Activated T-helper 1 cell treated with Interleukin-2 at 50 U/mL for 16 hours (primary cell): ENCODE results near the gene CDKN2B-AS1.
"Not testable (repeated sequence)": the region's sequence is repeated elsewhere in the genome, so short reads cannot be mapped to it uniquely, and the experiment has no call there.

Source experiments
- DNase-seq: peaks from one replicate; pipeline ENCODE4 v3.0.0-alpha.2; 2020; ENCODE audit warnings: low read depth

The CDKN2B-AS1 gene

DNA sequence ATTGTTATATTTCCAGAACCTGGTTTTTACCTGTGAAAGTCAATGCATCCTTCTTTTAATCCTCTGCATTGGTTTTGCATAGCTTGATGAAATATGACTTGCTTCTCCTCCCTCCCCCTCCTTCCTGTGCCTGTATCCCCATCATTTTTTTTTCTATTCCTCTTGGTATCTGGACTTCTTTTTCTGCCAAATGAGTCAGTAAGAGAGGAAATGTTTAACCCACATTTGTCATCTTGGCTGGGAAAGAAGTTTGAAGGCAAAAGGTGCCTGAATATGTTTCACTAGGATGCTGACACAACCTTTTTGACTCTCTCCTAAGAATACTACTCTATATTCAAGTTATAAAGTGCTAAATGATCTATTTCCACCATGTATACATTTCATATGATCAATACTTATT is 50.0 kb downstream of the CDKN2B-AS1 start:
- DNase-seq: no peak

DNA sequence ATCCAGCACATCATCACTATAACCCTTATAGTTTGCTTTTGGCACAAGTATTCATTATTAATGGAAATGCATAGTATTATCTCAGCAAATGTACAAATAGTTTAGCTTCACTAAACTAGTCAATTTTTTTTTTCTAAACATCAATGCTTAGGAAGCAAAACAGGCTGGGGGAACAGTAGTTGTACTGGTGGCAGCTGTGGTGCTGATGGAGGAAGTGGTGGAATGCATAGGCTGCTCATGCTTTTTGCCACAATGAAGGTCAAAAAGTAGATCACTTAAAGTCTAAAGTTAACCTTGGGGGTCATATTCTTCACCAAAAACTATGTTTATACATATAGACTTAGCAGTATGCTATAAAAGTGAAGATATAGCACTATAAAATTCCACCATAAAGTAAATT is 50.8 kb downstream of the CDKN2B-AS1 start:
- DNase-seq: no peak

DNA sequence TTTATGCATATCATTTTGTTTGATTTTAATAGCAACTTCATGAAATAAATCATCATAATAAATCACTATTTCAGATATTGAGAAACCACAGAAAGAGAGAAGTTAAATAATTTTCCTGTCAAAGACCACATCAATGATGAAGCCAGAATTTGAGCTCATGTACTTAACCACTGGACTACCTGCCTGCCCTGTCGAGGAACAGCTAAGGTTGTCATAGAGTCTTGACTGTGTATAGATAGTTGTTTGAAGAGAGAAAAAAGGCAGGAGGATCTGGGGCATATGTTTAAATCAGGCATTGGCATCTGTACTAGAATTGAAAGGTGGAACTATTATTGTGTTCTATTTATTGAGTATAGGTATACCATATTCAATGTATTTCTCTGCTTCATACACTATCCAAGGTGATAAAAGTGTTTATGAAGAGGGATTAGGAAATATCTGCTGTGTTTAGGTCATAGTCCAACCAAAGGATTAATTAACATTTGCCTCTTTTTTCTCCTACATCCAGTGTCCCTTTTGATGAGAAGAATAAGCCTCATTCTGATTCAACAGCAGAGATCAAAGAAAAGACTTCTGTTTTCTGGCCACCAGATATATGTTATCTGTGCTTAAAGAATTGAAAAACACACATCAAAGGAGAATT is 51.8 kb downstream of the CDKN2B-AS1 start:
- no peak for DNase-seq

DNA sequence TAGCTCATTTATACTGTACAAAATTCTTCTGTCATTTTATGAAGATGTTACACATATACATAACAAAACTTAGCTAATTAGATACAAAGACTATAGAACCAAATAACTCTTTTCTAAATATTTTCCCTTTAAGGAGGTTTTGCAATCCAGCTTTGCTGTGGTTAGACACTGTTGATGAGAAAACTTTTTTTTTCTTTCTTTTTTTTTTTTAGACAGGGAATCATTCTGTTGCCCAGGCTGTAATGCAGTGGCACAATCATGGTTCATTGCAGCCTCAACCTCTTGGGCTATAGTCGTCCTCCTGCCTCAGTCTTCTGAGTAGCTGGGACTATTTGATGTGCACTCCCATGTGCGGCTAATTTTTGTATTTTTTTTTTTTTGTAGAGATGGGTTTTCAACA is 53.0 kb downstream of the CDKN2B-AS1 start:
- DNase-seq: no peak

DNA sequence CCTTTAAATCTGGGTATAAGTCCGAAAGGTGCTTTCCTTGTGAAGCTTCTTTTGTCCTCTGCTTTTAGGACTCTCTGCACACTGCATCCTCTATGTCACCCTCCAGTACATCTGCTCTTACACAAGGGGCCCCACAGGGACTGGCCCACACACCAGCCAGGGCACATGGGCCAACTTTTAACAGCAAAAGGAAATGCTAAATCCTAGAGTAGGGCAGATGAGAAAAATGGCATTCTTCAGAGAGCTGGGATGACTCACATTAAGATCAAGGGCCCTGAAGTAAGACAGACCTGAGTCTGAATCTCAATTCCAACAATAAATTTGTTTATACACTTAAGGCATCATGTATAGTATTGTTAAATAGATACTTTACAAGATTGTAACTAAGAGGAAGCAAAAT is 54.8 kb downstream of the CDKN2B-AS1 start:
- no peak for DNase-seq

DNA sequence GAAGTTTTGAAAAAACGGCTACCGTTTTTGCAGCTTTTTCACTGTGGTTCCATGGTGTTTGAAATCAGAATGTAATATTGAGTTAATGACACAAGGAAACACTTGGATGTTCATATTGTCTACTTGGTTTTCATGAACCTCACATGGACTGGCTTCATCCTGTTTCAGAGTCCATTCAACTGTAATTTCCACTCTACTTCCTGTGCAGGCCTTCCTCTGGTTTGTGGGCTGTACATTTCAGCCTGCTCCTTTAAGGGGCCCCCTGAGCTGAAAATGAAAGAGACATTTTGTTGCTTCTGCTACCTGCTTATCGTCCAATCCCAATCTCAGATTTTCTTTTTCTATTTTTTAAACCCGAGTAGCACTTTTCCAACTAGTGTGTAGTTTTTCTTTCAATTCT is 56.3 kb downstream of the CDKN2B-AS1 start:
- DNase-seq: no peak

DNA sequence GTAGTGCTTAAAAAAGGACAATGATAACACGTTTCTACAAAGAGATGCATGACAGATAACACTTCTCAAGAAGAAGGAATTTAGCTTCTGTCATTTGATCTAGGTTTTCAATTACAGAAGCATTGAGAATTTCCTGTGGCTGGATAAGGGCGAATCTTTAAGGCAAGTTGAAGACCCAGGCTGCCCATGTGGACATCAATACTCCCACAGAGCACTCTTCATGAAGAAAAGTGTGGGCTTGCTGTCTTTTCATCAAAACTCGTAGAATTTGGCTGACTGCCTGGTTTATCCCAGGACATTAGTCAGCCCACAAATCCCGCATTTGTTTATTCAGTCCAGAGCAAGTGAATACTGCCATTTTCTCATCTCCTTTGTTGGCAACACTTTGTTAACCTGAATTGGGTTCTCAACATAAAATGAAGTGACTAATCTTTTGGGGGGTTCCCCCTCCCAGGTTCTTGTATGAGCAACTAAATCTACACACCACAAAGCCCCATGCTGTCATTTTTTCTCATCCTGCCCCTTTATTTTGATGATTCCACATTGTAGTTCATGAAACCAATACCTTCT is 57.9 kb downstream of the CDKN2B-AS1 start:
- DNase-seq: no peak

DNA sequence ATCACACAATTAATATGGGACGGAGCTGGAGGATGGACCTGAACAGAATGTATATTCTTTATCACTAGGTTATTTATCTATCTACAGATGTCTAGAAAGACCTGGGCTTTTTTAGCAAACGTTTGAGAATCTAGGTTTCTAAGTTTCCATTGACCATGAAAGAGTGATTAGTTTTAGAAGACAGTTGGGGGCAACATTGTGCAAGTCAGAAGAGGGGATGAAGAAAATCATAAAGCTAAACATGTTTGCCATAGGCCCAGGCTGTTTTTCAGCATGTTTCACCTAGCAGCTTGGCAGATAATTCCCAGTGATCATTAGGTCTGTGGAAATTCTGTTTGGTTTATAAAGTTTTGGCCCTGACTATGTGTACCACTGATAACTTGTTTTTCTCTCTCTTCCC is 58.6 kb downstream of the CDKN2B-AS1 start:
- DNase-seq: no peak

DNA sequence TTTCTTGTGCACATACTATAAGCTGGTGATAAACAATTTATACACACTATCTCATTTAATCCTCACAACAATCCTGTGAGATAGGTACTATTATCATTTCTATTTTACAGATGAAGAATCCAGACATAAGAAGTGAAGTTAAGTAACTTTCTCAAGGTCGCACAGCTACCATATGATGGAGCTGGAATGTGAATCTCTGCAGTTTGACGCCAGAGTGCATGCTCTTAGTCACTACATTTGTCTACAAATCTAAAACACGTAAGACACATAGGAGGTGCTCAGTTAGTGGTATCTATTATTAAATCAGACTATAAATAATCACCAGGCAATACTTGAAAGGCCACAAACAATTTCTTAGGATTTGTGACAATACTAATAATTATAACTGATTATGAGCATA is 59.5 kb downstream of the CDKN2B-AS1 start:
- DNase-seq: no peak

DNA sequence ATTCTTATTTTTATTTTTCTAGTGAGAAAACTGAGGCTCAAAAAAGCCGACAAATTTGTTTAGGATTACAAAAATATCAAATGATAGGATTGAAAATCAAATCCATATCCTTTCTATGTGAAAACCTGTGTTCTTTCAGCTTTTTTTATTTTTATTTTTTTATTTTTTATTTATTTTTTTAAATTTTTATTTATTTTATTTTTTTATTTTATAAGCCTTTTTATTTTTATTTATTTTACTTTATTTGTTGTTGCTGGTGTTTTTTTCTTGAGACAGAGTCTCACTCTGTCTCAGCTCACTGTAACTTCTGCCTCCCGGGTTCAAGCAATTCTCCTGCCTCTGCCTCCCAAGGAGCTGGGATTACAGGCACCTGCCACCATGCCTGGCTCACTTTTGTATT is 59.9 kb downstream of the CDKN2B-AS1 start:
- no peak for DNase-seq

DNA sequence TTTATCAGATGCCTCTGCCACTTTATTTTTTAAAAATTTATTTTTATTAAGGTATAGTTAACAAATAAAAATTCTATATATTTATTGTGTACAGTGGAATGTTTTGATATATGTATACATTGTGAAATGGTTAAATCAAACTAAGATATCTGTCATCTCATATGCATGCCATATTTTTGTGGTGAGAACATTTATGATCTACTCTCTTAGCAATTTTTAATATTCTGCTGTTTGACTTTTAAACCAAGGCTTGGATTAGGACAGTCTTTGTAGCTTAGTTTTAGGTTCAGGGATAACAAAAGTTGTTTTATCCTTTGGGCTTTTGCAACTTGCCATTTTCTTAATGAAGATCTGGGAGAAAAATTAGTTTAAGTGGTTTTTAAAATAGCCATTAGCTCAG is 60.5 kb downstream of the CDKN2B-AS1 start:
- DNase-seq: no peak

DNA sequence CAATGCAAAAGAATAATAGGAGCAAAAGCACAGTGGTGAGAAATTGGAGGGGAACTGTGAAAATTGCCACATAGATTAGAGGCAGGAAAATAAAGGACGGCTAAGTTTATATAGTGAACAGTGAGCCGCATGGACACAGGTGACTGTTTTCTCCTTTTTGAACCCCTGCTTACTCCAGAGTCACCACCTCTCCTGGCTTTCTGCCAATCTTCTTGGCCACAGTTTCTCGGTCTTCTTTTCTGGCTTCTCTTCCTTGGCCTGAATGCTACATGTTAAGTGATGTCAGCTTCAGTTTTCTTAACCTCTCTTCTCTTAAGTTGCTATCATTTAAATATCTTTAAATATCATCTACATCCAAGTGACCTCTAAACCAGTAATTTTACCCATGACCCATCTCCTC is 61.8 kb downstream of the CDKN2B-AS1 start:
- no peak for DNase-seq

DNA sequence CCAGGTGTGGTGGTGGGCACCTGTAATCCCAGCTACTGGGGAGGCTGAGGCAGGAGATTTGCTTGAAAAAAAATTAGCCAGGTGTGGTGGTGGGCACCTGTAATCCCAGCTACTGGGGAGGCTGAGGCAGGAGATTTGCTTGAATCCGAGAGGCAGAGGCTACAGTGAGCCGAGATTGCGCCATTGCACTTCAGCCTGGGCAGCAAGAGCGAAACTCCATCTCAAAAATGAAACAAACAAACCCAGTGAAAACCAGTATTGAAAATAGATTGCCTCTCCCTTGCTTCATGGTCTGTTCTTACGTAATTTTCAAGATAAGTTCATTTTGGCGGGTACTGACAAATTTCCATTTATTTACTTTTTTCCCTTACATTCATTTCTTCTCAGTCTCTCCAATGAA is 63.4 kb downstream of the CDKN2B-AS1 start:
- not testable (repeated sequence) for DNase-seq

DNA sequence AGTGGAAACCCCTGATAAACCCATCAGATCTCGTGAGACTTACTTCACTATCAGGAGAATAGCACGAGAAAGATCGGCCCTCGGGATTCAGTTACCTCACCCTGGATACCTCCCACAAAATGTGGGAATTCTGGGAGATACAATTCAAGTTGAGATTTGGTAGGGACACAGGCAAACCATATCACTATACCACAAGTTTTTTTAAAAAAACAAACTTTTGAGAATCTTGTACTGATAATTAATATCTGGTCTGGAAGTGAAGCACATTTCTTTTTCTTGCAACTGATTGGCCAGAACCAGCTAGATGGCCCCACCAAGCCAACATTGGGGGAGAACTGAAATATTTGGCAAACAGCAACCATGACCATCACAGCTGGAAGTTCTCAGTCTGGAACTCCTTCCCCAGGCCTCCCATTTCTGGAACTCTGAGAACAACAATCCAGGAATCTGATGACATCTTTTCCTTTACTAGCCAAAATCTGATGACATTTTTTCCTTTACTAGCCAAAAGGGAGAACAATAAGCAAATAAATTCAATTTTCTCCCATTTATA is 66.3 kb downstream of the CDKN2B-AS1 start:
- no peak for DNase-seq

DNA sequence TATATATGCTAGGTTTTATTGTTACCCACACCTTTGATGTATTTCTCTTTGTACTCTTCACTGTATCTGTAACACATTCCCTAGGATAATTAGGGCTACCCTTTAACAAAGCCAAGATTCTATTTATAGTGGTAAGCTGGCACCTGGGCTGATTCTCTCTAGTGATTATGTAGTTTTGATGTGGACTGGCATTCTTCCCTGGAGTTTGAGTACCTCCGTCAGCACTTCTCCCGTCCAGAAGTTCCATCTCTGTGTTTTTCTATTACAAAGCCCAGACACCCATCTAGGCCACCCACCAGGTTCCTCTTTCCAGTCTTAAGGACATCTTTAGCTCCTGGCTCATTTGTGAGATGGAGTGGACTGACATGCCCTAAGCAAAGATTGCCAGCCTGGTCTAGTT is 70.4 kb downstream of the CDKN2B-AS1 start:
- DNase-seq: no peak

DNA sequence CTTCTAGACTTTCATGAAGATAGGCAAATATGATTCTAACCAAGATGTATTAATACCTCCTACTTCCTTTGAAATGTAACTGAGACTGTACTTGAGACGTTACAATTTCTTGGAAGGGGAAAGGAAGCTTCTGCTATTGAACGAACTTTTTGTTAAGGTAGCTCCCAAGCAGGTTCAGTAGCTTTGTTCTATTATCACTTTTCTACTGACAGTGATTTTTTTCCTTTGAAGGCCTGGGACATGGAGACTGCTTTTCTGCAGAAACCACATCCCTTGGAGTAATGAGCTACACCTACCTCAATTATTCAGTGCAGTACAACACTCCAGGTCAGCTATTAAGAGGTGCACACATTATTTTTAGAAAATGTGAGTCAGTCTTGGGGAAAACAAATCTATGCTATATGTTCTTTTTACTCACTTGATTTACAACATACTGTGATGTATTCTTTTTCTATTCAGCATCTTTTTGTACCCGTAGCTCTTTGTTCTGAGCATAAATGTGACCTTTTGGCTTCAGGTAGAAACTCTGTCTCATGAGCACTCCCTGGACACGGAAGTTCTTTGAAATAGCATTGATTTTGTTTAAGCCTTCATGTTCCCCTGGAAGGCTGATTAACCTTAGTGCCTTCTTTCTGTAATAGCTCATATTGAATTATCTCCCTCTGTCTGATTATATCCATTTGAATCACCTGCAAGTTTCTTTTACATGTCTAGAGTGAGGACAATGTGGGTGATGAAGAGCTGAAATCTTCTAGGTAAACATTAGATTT is 71.0 kb downstream of the CDKN2B-AS1 start:
- DNase-seq: no peak

DNA sequence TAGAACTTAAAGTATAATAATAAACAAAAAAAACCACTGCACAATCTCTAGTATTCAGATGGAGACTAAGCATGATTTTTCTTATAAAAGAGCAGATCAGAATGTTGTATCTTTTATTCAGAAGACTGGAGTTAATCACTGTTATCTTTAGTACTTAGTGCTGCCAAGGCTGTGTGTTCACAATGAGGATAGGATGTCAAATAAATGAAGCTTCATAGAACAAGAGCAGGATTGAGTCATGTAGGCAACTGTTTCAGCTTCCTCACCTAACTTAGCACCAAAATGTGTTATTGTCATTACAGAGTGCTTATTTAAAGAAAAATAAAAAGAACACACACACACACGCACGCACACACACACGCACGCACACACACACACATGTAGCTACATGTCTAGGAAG is 72.6 kb downstream of the CDKN2B-AS1 start:
- no peak for DNase-seq

DNA sequence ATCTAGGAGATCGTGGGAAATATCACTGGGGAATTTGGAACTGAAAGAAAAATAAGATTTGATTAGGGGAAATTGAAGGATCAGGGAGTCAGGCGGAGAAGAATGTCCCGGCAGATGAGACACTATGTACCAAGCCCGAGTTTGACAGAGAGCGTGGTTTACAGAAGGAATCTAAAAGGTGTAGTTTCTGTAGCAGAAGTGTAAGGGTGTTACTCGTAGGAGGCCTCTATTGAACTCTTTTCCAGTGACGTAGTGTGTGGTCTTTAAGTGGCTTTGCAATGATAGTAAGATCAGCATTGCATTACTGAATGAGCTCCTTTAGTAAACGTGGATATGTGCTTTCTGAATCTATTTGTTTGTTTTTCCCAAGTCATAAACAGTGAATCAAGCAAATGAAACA is 73.8 kb downstream of the CDKN2B-AS1 start:
- no peak for DNase-seq

DNA sequence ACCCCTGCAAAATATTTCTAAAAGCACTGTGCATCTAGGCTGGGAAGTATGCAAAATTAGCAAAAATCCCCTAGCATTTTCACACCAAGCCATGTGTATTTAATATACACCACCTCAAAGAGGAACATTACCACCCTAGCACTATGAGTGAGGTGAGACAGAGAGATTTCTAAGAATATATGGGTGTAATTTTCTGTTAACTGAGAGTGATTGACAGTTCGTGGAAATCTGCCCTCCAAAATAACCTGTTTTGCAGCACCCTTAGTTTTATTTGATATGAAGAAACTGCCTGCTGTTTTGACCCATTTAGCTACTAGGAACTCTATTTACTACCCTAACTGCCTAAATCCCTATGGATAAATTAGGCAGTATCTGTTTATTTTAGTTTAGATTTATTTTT is 78.8 kb downstream of the CDKN2B-AS1 start:
- no peak for DNase-seq

DNA sequence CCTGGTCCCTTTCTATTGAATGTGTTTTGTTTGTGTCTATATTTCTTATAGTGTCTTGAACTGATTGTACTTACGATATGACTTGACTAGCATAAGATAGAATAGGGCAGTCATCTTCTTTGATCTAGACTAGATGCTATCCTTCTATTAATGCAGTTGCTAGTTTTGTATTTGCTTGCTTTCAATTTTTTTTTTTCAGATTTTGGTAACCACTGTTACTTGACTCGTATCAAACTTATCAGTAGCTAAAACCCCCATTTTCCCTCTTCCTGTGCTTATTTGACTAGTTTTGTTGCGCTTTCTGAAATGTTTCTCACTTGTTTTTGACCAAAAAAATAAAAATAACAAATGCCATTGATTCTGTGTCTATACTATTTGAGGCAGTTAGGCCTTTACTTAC is 83.5 kb downstream of the CDKN2B-AS1 start:
- no peak for DNase-seq

DNA sequence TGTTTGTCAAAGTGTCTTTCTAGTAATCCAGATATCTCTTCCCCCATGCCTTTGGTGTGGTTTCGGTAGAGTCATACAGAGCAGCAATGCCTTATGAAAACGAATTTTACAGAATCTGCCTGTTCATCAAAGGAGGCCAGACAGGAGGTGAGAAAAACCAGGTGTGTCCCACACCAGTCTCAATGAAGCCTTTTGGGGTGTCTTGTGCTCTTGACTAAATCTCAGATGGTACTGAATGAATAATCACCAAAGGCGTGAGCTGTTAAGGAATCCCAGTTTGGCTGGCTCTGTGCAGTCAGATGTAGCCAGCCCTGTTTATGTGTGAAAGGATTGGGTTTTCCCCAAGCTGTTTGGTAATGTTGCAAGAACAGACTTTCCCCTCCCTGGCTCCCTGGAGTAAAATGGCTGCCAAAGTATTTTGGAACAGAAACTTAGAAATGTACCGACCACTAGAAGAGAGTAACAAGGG is 85.3 kb downstream of the CDKN2B-AS1 start:
- DNase-seq: no peak

DNA sequence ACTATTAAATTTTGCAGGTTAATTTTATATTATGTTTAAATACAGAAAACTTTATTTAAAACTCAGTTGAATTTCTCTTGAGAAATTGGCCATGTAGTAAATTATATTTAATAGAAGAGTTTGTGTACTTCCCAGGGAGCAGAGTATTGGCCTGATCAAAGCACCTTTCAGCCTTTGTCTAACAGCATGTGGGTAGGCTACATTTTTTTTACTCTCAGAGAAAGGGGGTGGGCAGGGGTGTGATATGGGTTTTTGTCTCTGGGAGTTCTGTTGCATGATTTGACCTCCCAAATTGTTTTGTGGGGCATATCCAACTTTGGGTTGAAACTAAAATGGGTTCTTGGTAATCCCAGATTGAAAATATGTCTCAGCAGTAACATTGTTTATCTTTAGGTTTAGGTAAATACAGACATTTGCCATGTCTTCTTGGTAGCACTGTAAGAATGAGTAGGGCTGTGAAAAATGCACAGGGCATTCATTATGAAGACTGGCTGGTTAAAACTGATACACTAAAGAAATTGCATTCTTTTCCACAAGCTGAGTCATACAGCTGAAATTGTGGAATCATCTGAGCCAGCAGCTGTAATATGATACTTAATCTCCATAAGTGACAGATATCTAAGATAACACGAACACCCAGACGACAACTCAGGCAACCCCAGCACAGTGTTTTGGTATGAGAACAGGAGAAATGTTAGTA is 89.9 kb downstream of the CDKN2B-AS1 start:
- DNase-seq: no peak
